Hematopoietic multipotent progenitor cell treated with erythropoietin and hydrocortisone succinate and interleukin-3 and kit ligand, for 17 days (in vitro differentiated cells): ENCODE measurements around the gene OR4D1.
A peak's percentile ranks its signal among the peaks of the same experiment; 100 is the strongest.

Experiments
- DNase-seq: peaks from one replicate; pipeline ENCODE4 v3.0.0-alpha.2; 2015; ENCODE audit warnings: low spot score

OR4D1 gene

GRCh38 chr17:58193641-58194255, 45.6 kb downstream of the OR4D1 start:
- no peak for DNase-seq

DNA sequence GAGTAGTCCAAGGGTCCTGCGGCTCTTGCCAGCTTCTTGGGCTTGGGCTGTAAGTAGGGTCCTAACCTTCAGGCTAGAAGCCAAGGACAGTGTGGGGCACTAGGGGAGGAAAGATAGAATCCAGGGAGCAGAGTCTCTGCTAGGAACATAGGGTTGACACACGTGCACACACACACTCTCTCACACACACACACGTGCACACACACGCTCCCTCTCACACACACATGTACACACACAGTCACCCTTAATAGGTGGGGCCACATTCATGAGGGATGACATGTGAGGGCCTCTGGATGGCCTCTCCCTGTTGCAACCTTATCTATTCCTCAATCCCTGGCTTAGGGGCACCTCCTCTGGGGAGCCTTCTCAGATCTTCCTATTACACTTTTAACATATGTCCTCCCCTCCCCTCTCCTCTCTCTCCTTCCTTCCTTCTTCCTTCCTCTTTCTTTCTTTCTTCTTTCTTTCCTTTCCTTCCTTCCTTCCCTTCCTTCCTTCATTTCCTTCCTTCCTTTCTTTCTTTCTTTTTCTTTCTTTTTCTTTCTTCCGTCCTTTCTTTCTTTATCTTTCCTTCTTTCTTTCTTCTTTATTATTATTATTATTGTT, 47.4 kb downstream of the OR4D1 start:
- DNase-seq = no peak

DNA sequence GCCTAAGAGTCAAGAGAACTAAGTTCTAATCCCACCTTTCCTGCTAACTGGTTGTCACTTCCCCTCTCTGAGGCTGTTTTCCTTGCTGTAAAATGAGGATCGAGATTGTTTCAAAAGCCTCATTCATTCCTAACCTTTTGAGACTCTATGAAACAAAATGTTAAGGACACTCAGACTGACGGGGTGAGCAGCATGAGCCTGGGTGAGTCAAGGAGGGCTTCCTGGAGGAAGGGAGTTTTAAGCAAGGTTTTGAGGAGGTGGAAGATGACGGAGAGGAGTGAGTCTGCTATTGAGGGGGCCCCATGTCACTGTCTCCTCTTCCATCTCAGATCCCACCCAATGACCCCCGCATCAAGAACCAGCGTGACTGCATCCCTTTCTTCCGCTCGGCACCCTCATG, 48.4 kb downstream of the OR4D1 start:
- no peak for DNase-seq

DNA sequence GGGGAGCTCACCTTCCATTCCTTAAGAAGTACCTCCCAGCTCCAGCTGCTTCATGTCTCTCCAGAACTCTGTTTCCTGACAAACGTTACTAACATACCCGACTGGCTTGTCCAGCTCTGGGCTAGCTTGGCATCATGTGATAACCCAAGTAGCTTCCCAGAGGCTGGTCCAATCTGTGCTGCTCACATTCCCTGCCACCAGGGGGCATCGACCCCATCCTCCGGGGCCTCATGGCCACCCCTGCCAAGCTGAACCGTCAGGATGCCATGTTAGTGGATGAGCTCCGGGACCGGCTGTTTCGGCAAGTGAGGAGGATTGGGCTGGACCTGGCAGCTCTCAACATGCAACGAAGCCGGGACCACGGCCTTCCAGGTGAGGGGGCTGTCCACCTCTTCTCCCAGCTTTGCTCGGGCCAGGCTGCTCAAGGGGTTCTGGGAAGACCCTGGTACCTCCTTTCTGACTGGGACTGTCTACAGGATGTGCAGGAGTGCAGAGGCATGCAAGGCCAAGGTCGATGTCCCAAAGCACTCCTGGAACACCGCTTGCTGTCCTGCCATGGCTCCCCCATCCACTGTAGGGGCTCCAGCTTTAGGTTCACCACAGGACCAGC, 51.9 kb downstream of the OR4D1 start:
- DNase-seq = peak; percentile 54

GRCh38 chr17:58202859-58203258, 54.7 kb downstream of the OR4D1 start:
- DNase-seq = no peak

DNA sequence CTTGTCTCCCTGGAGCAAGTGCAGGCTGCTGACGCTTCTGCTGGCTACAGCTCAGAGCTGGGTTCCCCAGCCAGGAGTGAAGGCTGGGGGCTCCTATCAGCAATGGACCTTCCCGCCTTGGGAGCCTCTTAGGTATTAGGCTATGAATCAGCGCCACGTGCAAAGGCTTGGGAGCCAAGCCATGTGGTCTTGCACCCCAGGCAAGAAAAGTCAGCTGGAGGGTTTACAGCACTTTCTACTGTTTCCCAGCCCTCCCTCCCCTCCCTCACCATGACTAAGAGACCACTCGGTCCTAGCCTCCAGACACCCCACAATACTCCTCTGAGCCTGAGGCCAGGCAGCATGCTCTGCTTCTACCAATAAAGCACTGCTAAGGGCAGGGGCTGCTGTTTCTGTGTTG, 56.6 kb downstream of the OR4D1 start:
- DNase-seq = no peak

DNA sequence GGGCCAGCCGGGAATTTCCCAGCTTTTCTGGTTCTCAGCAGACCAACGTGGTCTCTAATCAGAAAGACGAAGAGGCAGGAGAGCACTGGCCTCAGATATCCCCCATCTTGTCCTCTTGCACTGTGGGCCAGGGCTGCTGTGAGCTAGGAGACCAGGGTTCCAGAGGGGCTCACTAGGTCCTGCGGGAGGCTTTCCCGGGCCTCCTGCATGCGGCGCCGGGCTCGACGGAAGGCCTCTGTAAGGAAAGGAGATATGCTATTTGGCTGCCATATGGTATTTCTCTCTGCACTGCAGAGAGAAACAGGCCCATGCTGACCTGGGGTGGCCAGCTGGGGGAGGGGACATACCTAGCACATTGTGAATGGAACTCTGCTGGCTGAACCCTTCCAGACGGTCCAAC, 57.8 kb downstream of the OR4D1 start:
- DNase-seq = no peak

- no peak for DNase-seq
Measured at GRCh38 chr17:58207451-58207850, 59.3 kb downstream of the OR4D1 start.

DNA sequence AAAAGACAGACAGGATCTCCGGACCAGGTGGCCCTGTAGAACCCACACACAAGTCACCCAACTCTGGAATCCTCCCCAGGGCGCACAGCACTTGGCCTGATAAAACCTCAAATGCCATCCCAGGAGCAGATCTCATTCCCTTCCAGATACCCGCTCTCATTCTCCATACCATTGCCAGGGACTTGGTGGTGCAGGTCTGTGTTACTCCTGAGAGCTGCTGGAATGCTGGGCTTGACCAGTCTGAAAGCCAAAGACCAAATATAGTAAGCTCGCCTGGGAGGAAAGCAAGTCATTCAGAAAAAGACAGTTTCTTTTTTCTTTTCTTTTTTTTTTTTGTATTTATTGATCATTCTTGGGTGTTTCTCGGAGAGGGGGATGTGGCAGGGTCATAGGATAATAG, 60.2 kb downstream of the OR4D1 start:
- DNase-seq = no peak
